Neural progenitor cell (in vitro differentiated cells): ENCODE measurements around the gene SLAIN2.

Source experiments
- CTCF ChIP-seq: fragments of 200-600 bp; sonication (generic); IDR thresholded peaks from 2 replicates; pipeline ENCODE4 v1.5.1; 2017; ENCODE audit warnings: antibody characterized with exemption, mild to moderate bottlenecking
- EZH2 ChIP-seq: fragments of 200-600 bp; sonication (generic); IDR thresholded peaks from 2 replicates; pipeline ENCODE4 v1.6.1; 2017; ENCODE audit warnings: antibody characterized with exemption, mild to moderate bottlenecking, moderate library complexity
- EZH2phosphoT487 ChIP-seq: fragments of 200-600 bp; sonication (generic); IDR thresholded peaks from 2 replicates; pipeline ENCODE4 v1.6.1; 2017; ENCODE audit warnings: antibody characterized with exemption

- TF ChIP-seq CTCF, result no peak
- no peak for TF ChIP-seq EZH2phosphoT487
- no peak for TF ChIP-seq EZH2
These were observed 62.0 kb downstream of the SLAIN2 start for GRCh38 chr4:48403358-48403757.
